OCI-LY3 (cell line): ENCODE data around the gene TESMIN.

Experiments
- H2AFZ ChIP-seq: fragments of 200-600, 300-600 bp; shearing (Covaris generic); 2 replicates; pipeline ENCODE4 v1.6.0; 2014; ENCODE audit warnings: antibody characterized with exemption, low read depth, low read length
- H3K27ac ChIP-seq: fragments of 200-600, 300-600 bp; sonication (generic); 2 replicates; pipeline ENCODE4 v1.5.1; 2014; ENCODE audit warnings: mild to moderate bottlenecking, low read length, moderate library complexity, mixed read lengths
- H3K27me3 ChIP-seq: fragments of 200-600, 300-600 bp; sonication (generic); 2 replicates; pipeline ENCODE4 v1.6.1; 2014; ENCODE audit warnings: low read depth, low read length, mixed read lengths
- H3K36me3 ChIP-seq: fragments of 200-600, 300-600 bp; sonication (generic); replicated peaks from 2 replicates; pipeline ENCODE3; 2014; ENCODE audit warnings: low read depth, low read length, mixed read lengths
- H3K4me1 ChIP-seq: fragments of 300-600, 200-600 bp; sonication (generic); 2 replicates; pipeline ENCODE4 v1.6.1; 2014; ENCODE audit warnings: low read length, mixed read lengths
- H3K4me2 ChIP-seq: fragments of 200-600, 300-600 bp; sonication (generic); 2 replicates; pipeline ENCODE4 v1.6.1; 2014; ENCODE audit warnings: low read length, mixed read lengths
- H3K4me3 ChIP-seq: fragments of 300-600, 200-600 bp; sonication (generic); 2 replicates; pipeline ENCODE4 v1.5.1; 2014; ENCODE audit warnings: antibody characterized with exemption, mild to moderate bottlenecking, low read length, moderate library complexity
- H3K79me2 ChIP-seq: fragments of 300-600, 200-600 bp; shearing (Covaris generic); 2 replicates; pipeline ENCODE4 v1.6.1; 2014; ENCODE audit warnings: mild to moderate bottlenecking, low read length, mixed read lengths
- H3K9ac ChIP-seq: fragments of 300-600, 200-600 bp; shearing (Covaris generic); 2 replicates; pipeline ENCODE4 v1.6.0; 2014; ENCODE audit warnings: mild to moderate bottlenecking, low read length, moderate library complexity
- H3K9me3 ChIP-seq: fragments of 200-600, 300-600 bp; shearing (Covaris generic); 2 replicates; pipeline ENCODE4 v1.6.1; 2014; ENCODE audit warnings: low read length, mixed read lengths; ENCODE audit not compliant: insufficient read depth
- H4K20me1 ChIP-seq: fragments of 200-600, 300-600 bp; sonication (generic); 2 replicates; pipeline ENCODE4 v1.6.1; 2016; ENCODE audit warnings: low read length, mixed read lengths; ENCODE audit not compliant: insufficient read depth
- CTCF ChIP-seq: fragments of 200-600, 300-600 bp; sonication (generic); IDR thresholded peaks from 2 replicates; pipeline ENCODE4 v1.5.1; 2014; ENCODE audit warnings: antibody characterized with exemption, low read length, low read depth
- EZH2phosphoT487 ChIP-seq: fragments of 200-600 bp; shearing (Covaris generic); IDR thresholded peaks from 2 replicates; pipeline ENCODE4 v1.6.1; 2018; ENCODE audit warnings: antibody characterized with exemption, mixed run types, low read depth

TESMIN gene, protein sequence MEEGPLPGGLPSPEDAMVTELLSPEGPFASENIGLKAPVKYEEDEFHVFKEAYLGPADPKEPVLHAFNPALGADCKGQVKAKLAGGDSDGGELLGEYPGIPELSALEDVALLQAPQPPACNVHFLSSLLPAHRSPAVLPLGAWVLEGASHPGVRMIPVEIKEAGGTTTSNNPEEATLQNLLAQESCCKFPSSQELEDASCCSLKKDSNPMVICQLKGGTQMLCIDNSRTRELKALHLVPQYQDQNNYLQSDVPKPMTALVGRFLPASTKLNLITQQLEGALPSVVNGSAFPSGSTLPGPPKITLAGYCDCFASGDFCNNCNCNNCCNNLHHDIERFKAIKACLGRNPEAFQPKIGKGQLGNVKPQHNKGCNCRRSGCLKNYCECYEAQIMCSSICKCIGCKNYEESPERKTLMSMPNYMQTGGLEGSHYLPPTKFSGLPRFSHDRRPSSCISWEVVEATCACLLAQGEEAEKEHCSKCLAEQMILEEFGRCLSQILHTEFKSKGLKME

GRCh38 chr11:68751331-68751856 lies at the start of gene TESMIN:
Gene TESMIN, minus strand, starts transcription at chr11:68751520. Its CDS starts 860 bp downstream, at chr11:68750660.
- Histone ChIP-seq H3K9ac (peak within 1 kb of the TSS; percentile 70), H3K4me1 (no peaks in the 10 kb centered on the region), H3K27me3 (no peaks in the 10 kb centered on the region), H3K9me3 (no peaks in the 10 kb centered on the region), H3K79me2 (no peaks in the 10 kb centered on the region), H3K27ac (no peak within 1 kb of the TSS), H4K20me1 (no peaks in the 10 kb centered on the region), H3K36me3 (no peaks in the 10 kb centered on the region), H3K4me2 (peak within 1 kb of the TSS; percentile 75), H2AFZ (peak within 1 kb of the TSS; percentile 82; the same call in 1 of the 2 replicates), H3K4me3 (peak within 1 kb of the TSS; percentile 86)
- TF ChIP-seq EZH2phosphoT487 (no peak), CTCF (no peak)

- TF ChIP-seq EZH2phosphoT487 = no peak
- peak; percentile 84 for TF ChIP-seq CTCF
- no peaks in the 10 kb centered on the region; the same call in 1 of the 2 replicates for H3K27me3 ChIP-seq
- no peaks in the 10 kb centered on the region for H3K4me1 ChIP-seq
- H3K36me3 ChIP-seq = no peaks in the 10 kb centered on the region
- H4K20me1 ChIP-seq = no peaks in the 10 kb centered on the region
- H3K27ac ChIP-seq = no peak overlapping the region
- H3K9ac ChIP-seq = no peak overlapping the region
- H3K4me3 ChIP-seq = no peak overlapping the region
- no peaks in the 10 kb centered on the region for H3K9me3 ChIP-seq
- H2AFZ ChIP-seq = no peak overlapping the region
- no peaks in the 10 kb centered on the region for H3K79me2 ChIP-seq
- no peak overlapping the region for H3K4me2 ChIP-seq
Measured at GRCh38 chr11:68798221-68798813, 47.0 kb upstream of the TESMIN start.

DNA sequence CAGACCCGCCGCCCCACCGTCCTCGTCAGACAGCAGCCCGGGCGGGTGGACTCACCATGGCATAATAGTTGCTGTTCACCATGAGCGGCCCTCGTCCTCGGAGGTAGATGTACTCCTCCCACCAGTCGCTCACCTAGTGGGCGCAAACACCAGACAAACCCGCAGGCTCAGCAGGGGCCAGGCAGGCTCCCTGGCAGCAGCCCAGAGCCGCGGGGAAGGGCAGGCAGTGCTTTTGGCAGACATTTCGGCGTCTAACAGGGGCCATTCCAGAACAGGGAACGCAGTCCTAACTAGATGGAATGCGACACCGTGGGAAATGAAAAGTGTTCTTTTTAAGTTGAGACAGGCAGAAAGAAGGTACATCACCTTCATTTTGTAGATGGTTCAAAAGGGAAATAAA lies 45.5 kb upstream of the TESMIN start:
- Histone ChIP-seq H4K20me1 (no peaks in the 10 kb centered on the region), H3K36me3 (no peaks in the 10 kb centered on the region), H3K4me1 (no peaks in the 10 kb centered on the region), H3K9me3 (no peaks in the 10 kb centered on the region), H3K27ac (no peak overlapping the region), H3K79me2 (no peaks in the 10 kb centered on the region), H3K27me3 (no peaks in the 10 kb centered on the region; the same call in 1 of the 2 replicates), H2AFZ (no peak overlapping the region), H3K9ac (no peak overlapping the region), H3K4me3 (no peak overlapping the region), H3K4me2 (no peak overlapping the region)
- TF ChIP-seq CTCF (no peak), EZH2phosphoT487 (no peak)

GRCh38 chr11:68792400-68792966 lies 41.2 kb upstream of the TESMIN start:
- TF ChIP-seq EZH2phosphoT487 (no peak), CTCF (no peak)

More at GRCh38 chr11:68792400-68792966, 41.2 kb upstream of the TESMIN start:
- Histone ChIP-seq H3K9ac (no peak overlapping the region), H3K4me2 (no peak overlapping the region), H3K9me3 (no peaks in the 10 kb centered on the region), H3K27ac (no peak overlapping the region), H4K20me1 (no peaks in the 10 kb centered on the region), H3K79me2 (no peaks in the 10 kb centered on the region), H3K4me3 (no peak overlapping the region), H3K4me1 (no peaks in the 10 kb centered on the region), H3K27me3 (no peaks in the 10 kb centered on the region), H2AFZ (no peak overlapping the region), H3K36me3 (no peaks in the 10 kb centered on the region)
